Stimulated activated effector memory CD8-positive, alpha-beta T cell treated with anti-CD3 and anti-CD28 coated beads, Interleukin-12 subunit alpha, Interleukin-12 subunit beta, amount 100 ng/mL, for 72 hours (primary cell): ENCODE results near the gene NDUFB10.
"Not testable (repeated sequence)": the region's sequence is repeated elsewhere in the genome, so short reads cannot be mapped to it uniquely, and the experiment has no call there.

Experiments
- ATAC-seq: fragments of 150-1000 bp; cut with Tn5 transposase; 2 replicates; pipeline ENCODE4 v1.10.0; 2021
- DNase-seq, 2 donors: peaks; one replicate each; pipeline ENCODE4 v3.0.0; 2021 to 2022; ENCODE audit warnings: low spot score in 2 of 2
- H3K27ac Mint-ChIP-seq: one replicate; pipeline ENCODE4 v1.8.0; 2022; ENCODE audit warnings: mild to moderate bottlenecking, mixed read lengths
- H3K36me3 Mint-ChIP-seq: one replicate; pipeline ENCODE4 v1.8.0; 2022; ENCODE audit warnings: mild to moderate bottlenecking, mixed read lengths
- H3K4me1 Mint-ChIP-seq: one replicate; pipeline ENCODE4 v1.8.0; 2022; ENCODE audit warnings: mixed read lengths
- H3K4me3 Mint-ChIP-seq: one replicate; pipeline ENCODE4 v1.8.0; 2022; ENCODE audit warnings: mild to moderate bottlenecking, mixed read lengths
- H3K9me3 Mint-ChIP-seq: one replicate; pipeline ENCODE4 v1.8.0; 2022; ENCODE audit warnings: mixed read lengths

The NDUFB10 gene

DNA sequence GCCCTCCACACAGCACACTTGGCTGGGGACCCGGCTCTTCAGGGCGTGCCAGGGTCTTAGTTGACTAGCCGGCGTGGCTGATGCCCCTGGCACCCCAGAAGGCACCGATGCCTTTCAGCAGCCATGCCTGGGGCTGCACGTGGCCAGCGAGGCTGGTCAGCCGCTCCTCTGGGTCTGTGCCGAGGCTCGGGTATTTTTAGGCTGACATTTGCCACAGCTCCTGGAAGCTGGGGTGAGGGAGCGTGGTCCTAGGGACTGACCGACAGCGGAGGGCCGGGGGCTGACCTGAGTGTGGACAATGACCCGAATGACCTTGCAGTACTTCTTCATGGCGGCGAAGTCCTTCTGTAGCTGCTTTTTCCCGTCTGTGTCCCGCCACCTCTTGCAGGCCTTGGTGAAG lies 8.8 kb upstream of the NDUFB10 start:
- no peak overlapping the region for H3K27ac Mint-ChIP-seq
- no peak for DNase-seq

DNA sequence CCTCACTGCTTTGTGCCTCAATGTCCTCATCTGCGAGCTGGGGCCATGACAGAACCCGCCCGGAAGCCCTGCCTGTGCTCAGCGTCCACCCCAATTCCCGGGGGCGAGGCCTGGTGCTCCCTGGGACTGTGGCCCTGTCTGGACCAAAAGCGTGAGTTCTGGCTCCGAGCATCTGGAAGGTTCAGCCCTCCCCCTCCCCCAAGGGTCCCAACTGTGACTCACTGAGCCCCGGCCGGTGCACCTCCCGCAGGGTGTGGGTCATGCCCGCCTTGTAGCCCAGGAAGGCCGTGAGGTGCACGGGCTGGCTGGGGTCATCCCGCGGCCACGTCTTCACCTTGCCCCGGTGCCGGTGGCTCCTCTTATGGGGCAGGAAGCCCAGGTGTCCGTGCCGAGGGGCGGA lies 5.6 kb upstream of the NDUFB10 start:
- Mint-ChIP-seq H3K27ac (no peak overlapping the region), H3K36me3 (no peaks in the 10 kb centered on the region), H3K4me3 (no peak overlapping the region), H3K9me3 (no peaks in the 10 kb centered on the region), H3K4me1 (peaks cover 7% of the 10 kb centered on the region)
- DNase-seq (no peak), ATAC-seq (no peak)

More for the DNA sequence above, 8.8 kb upstream of the NDUFB10 start:
- Mint-ChIP-seq H3K36me3 (no peaks in the 10 kb centered on the region), H3K4me1 (peaks cover 7% of the 10 kb centered on the region), H3K9me3 (no peaks in the 10 kb centered on the region), H3K4me3 (no peak overlapping the region)
- ATAC-seq: no peak

DNA sequence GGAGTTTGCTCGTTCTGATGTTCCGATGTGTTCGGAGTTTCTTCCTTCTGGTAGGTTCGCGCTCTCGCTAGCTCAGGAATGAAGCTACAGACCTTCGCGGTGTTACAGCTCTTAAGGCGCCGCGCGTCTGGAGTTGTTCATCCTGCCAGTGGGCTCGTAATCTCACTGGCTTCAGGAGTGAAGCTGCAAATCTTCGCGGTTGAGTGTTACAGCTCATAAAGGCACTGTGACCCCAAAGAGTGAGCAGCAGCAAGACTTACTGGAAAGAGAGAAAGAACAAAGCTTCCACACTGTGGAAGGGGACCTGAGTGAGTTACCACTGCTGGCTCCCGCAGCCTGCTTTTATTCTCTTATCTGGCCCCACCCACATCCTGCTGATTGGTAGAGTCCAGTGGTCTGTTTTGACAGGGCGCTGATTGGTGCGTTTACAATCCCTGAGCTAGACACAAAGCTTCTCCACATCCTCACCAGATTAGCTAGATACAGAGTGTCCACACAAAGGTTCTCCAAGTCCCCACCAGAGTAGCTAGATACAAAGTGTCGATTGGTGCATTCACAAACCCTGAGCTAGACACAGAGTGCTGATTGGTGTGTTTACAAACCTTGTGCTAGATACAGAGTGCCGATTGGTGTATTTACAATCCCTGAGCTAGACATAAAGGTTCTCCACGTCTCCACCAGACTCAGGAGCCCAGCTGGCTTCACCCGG lies 1.8 kb upstream of the NDUFB10 start:
- ATAC-seq, H3K4me3 Mint-ChIP-seq, DNase-seq, H3K9me3 Mint-ChIP-seq, H3K27ac Mint-ChIP-seq: not testable (repeated sequence)
- Mint-ChIP-seq H3K4me1 (peaks cover 36% of the 10 kb centered on the region), H3K36me3 (peaks cover 28% of the 10 kb centered on the region)

DNA sequence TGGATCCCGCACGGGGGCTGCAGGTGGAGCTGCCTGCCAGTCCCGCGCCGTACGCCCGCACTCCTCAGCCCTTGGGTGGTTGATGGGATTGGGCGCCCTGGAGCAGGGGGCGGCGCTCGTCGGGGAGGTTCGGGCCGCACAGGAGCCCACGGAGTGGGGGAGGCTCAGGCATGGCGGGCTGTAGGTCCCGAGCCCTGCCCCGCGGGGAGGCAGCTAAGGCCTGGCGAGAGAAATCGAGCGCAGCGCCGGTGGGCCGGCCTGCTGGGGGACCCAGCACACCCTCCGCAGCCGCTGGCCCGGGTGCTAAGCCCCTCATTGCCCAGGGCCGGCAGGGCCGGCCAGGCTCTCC lies 1.2 kb upstream of the NDUFB10 start:
- ATAC-seq, DNase-seq, H3K27ac Mint-ChIP-seq, H3K9me3 Mint-ChIP-seq, H3K4me3 Mint-ChIP-seq: not testable (repeated sequence)
- Mint-ChIP-seq H3K36me3 (peaks cover 33% of the 10 kb centered on the region), H3K4me1 (peaks cover 38% of the 10 kb centered on the region)

DNA sequence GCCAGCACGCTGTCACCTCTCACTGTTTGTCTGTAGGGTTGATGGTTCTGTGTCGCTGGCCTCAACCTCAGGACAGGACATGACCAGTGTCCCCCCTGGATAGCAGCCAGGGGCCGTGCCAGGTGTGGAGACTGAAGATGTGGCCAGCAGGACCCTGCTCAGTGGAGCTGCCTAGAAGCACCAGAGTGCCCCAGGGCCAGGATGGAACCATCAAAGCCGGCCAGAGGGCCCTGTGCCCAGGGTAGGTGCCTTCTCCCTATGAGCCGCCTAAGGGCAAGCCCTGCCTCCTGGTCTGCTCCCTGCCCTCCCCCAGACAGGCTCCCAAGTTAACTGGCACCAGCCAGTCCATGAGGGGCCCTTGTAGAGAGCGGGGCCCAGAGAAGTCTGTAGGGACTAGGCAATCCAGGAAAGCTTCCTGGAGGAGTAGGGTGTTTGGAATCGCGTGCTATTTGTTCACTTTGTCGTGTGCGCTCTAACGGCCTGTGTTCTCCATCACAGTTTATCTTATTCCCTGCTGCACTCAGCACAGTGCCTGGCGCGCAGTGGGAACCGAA lies 546 bp upstream of the NDUFB10 start:
- H3K9me3 Mint-ChIP-seq: no peaks in the 10 kb centered on the region
- no peak for ATAC-seq
- DNase-seq: peak in 1 of 2 donors; percentile 62
- peaks cover 40% of the 10 kb centered on the region for H3K36me3 Mint-ChIP-seq
- H3K4me1 Mint-ChIP-seq: peaks cover 45% of the 10 kb centered on the region
- H3K27ac Mint-ChIP-seq: peak overlapping the region; percentile 94
- peak overlapping the region; percentile 82 for H3K4me3 Mint-ChIP-seq

DNA sequence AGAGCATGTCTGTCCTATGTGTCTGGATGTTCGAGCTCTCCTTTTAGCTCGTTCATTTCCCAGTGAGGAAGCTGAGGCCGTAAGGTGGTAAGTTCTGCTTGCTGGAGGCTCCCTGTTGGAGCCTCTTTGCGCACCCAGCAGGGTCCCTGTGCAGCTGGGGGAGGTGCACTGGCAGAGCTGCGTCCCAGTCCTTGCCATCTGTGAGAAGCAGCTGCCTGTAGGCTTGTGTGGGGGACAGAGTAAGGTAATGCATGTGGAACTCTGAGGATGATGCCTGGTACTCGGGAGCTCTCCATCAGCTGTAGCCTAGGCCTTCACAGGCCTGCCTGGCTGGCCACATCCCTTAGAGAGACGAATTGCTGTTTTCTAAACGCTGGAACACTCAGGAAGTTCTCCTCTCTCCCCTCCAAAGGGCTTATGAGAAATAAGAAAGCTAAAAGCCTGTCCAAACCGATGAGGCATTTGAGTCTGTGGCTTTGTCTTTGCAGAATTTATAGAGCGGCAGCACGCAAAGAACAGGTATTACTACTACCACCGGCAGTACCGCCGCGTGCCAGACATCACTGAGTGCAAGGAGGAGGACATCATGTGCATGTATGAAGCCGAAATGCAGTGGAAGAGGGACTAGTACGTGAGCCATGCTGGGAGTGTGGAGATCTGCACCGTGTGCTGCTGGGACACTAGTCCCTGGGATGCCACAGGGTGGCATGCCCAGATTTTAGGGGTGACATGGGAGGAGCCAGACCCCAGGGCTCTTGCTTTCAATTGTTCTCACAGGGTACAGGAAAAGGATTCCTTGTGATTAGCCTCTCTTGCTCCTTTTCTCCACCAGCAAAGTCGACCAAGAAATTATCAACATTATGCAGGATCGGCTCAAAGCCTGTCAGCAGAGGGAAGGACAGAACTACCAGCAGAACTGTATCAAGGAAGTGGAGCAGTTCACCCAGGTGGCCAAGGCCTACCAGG lies 1.6 kb downstream of the NDUFB10 start:
- ATAC-seq (peak; percentile 0), DNase-seq (peak in 1 of 2 donors; percentile 75)
- Mint-ChIP-seq H3K4me1 (peaks cover 57% of the 10 kb centered on the region), H3K27ac (peak overlapping the region; percentile 94), H3K4me3 (peak overlapping the region; percentile 82), H3K36me3 (peaks cover 62% of the 10 kb centered on the region), H3K9me3 (no peaks in the 10 kb centered on the region)

DNA sequence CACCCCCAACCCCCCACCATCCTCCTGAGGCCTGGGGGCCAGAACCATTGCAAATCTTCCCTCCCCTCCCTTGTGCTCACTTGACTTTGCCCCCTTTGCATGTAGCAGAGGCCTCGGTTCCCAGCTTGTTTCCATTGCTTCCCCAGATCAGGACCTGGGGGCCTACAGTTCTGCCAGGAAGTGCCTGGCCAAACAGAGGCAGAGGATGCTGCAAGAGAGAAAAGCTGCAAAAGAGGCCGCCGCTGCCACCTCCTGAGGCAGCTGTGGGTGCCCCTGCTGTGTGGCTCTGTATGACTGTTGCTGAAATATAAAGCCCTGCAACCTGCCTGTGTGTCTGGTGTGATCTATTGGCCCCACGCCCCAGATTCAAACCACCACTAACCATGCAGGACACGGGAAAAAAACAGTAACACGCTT lies 2.3 kb downstream of the NDUFB10 start:
- peak overlapping the region; percentile 82 for H3K4me3 Mint-ChIP-seq
- no peak for ATAC-seq
- no peak for DNase-seq
- H3K27ac Mint-ChIP-seq: peak overlapping the region; percentile 94
- no peaks in the 10 kb centered on the region for H3K9me3 Mint-ChIP-seq
- peaks cover 57% of the 10 kb centered on the region for H3K4me1 Mint-ChIP-seq
- peaks cover 63% of the 10 kb centered on the region for H3K36me3 Mint-ChIP-seq

DNA sequence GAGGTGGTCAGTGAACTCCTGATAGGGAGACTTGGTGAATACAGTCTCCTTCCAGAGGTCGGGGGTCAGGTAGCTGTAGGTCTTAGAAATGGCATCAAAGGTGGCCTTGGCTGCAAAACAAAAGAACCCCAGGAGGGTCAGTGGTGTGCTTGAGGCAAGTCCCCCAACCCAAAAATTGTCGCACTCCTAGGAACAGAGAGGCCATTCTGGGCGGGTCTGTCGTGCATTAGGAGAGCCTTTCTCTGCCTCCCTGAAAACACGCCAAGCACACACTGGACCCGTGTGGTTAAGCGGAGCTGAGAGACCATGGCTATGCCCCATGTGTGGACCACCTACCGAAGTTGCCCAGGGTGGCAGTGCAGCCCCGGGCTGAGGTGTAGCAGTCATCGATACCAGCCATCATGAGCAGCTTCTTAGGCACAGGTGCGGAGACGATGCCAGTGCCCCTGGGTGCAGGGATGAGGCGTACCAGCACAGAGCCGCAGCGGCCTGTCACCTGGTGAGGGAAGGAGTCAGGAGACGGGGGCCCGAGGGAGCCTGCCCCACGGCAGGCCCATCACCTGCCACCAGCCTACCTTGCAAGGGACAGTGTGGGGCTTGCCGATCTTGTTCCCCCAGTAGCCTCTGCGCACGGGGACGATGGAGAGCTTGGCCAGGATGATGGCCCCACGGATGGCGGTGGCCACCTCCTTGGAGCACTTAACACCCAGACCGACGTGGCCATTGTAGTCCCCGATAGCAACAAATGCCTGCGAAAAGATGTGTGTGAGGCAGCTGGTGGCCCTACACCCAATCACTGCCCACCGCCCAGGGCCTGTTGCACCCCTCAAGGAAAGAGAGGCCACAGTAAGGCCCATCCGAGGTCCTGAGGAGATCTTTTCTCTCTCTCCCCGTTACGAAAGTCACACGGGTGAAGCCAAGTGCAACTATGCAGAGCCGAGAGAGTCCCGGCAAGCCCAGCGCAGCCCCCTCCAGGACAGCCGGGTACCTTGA lies 3.1 kb downstream of the NDUFB10 start:
- not testable (repeated sequence) for DNase-seq, H3K9me3 Mint-ChIP-seq, ATAC-seq
- H3K4me1 Mint-ChIP-seq: peaks cover 62% of the 10 kb centered on the region
- peak overlapping the region; percentile 94 for H3K27ac Mint-ChIP-seq
- peak overlapping the region; percentile 82 for H3K4me3 Mint-ChIP-seq
- peaks cover 63% of the 10 kb centered on the region for H3K36me3 Mint-ChIP-seq

DNA sequence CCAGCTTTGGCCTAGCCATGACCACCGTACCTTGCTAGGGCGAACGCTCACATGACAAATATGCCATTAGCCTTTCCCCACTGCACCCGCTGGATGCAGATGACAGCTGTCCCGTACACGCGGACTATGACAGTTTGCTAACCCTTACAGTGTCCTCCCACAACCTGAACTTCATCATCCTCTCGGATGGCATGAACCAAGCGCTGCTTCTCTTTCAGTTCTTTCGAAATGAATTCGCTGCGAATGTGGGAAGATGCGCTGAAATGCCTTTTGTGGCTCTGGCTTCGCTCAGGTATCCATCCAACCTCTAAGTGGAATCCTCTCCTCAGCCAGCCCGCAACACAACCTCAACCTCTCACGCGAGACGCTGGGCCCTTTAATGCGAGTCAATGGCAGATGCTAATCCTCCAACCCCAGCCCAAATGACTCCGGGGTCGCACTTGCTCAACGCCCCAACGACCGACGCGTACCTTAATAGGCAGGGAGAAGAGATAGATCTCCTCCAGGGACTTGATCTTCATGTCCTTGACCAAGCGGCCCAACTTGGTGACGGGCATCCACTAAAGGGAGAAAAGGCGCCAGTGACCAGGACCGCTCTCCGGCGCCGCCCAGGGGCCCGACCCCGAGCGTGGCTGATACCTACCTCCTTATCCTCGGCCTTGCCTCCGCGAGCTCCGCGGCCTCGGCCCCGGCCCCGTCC lies 4.6 kb downstream of the NDUFB10 start:
- Mint-ChIP-seq H3K27ac (peak overlapping the region; percentile 94), H3K4me3 (peak overlapping the region; percentile 82), H3K4me1 (peaks cover 61% of the 10 kb centered on the region), H3K9me3 (no peaks in the 10 kb centered on the region), H3K36me3 (peaks cover 63% of the 10 kb centered on the region)
- ATAC-seq (peak; percentile 29), DNase-seq (peak in 1 of 2 donors; percentile 82)

DNA sequence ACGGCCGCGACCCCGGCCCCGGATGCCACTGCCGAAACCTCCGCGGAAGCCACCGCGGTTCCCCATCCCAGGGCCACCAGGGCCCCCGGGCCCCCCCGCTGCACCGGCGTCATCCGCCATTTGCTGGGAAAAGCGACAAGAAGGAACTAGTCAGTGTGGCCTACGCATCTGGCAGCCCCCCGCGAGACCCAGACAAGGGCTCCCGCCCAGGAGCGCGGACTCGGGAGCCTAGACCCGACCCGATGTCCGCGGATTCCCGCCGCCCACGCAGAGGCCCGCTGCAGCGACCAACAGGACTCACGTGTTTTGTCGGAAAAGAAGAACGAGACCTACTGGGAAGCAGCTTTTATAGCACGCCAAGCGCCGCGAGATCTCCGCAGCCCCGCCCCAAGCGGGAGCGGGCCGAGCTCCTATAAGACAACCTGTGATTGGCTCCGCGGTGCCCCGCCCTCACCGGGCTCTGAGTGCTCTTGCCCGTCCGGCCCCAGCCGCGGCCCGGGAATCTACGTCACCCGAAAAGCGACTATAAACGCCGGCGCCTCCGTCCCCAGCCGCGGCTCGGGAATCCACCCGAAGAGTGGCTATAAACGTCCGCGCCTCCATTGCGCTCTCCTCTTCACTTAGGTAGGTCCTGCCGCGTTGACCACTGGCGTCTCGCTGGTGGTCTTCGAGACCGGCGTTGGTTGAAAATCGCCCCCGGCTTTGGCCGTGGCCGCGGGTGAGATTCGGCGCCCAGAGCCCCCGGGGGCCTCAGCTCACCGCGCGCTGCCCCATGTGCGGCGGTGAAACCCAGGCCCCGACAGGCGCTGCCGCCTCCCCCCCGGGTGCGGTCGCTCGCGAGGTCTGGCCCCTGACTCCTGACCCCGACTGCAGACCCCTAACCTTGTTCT lies 5.4 kb downstream of the NDUFB10 start, which contains the start of gene RPS2:
RPS2 (minus strand) TSS at position 321 of the 890 bp plus-strand sequence; CDS start at position 120, 201 bp downstream.
- H3K9me3 Mint-ChIP-seq: no peaks in the 10 kb centered on the region
- peak within 1 kb of the TSS; percentile 82 for H3K4me3 Mint-ChIP-seq
- H3K27ac Mint-ChIP-seq: peak within 1 kb of the TSS; percentile 94
- H3K36me3 Mint-ChIP-seq: peaks cover 63% of the 10 kb centered on the region
- H3K4me1 Mint-ChIP-seq: peaks cover 56% of the 10 kb centered on the region
- ATAC-seq: peak; percentile 92
- peak; percentile 95 to 99 for DNase-seq

DNA sequence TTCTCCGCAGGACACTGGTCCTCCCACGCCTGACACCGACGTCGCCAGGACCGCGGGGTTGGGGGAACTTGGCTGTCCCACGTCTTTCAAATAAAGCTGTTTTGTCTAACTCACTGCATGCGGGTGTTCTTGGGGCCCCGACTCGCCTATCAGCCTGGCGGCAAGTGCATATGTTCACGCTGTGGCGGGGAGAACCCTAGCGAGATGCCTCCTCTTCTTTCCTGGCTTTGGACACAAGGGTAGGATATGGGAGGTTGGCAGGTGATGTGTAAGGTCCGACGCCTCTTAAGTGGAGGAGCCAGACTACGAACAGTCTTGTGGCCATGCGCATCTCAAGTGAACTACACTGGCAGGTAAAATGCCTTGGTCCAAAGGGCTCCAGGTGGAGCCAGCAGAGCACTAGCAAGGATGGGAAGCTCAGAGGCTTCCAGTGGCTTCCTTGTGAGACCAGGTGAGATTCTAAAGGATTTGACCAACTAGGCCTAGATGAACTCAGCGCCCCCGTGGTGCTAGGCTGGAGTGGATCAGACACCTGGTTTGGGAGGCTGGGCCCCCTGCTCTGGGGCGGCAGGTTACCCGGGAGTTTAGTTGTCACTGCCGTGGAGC lies 6.2 kb downstream of the NDUFB10 start:
- Mint-ChIP-seq H3K27ac (peak overlapping the region; percentile 94), H3K4me3 (peak overlapping the region; percentile 82), H3K4me1 (peaks cover 50% of the 10 kb centered on the region), H3K9me3 (no peaks in the 10 kb centered on the region), H3K36me3 (peaks cover 56% of the 10 kb centered on the region)
- DNase-seq (peak in 1 of 2 donors; percentile 61), ATAC-seq (no peak)

DNA sequence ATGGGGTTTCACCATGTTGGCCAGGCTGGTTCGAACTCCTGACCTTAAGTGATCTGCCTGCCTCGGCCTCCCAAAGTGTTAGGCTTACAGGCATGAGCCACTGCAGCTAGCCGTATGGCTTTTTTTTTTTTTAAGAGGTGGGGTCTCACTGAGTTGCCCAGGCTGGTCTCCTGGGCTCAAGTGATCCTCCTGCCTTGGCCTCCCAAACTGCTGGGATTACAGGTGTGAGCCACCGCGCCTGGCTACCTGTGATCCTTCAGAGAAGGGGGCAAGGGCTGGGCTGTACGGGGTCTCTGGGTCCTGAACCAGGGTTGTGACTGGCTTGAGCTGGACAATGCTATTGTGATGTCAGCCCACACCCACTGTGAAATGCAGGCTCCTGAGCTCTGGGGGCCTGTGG lies 7.1 kb downstream of the NDUFB10 start, which contains the start of gene RNF151:
RNF151 (plus strand) TSS at position 397 of the 400 bp plus-strand sequence. CDS start 26 bp downstream, outside the sequence.
- DNase-seq (no peak), ATAC-seq (no peak)
- Mint-ChIP-seq H3K27ac (peak within 1 kb of the TSS; percentile 94), H3K4me3 (peak within 1 kb of the TSS; percentile 82), H3K9me3 (no peaks in the 10 kb centered on the region), H3K36me3 (peaks cover 51% of the 10 kb centered on the region), H3K4me1 (peaks cover 49% of the 10 kb centered on the region)
